ENCODE results near the gene ZBTB37. TPM values are rescaled to one million over a fixed set of nuclear protein-coding genes. Genes with fewer than 3 reads are reported as not detected.

The ZBTB37 gene
- total RNA-seq, 1 donor from 2014 or later: 7.9 TPM

- Histone ChIP-seq H3K27me3 (ENCODE audit: control insufficient read depth, insufficient read depth, low read length) (no peaks in the 10 kb centered on the region), H3K4me3 (ENCODE audit: low read depth, low read length) (no peak overlapping the region), H3K36me3 (ENCODE audit: control insufficient read depth, insufficient read depth, low read length) (peaks cover 1% of the 10 kb centered on the region)
- no peak for DNase-seq (ENCODE audit: low read depth)
- no peak for TF ChIP-seq CTCF (IDR thresholded peaks at IDR 0.05; ENCODE audit: insufficient read depth, low read length, poor library complexity, severe bottlenecking)
Measured at GRCh38 chr1:173887627-173888026, 19.4 kb downstream of the ZBTB37 start.

DNA sequence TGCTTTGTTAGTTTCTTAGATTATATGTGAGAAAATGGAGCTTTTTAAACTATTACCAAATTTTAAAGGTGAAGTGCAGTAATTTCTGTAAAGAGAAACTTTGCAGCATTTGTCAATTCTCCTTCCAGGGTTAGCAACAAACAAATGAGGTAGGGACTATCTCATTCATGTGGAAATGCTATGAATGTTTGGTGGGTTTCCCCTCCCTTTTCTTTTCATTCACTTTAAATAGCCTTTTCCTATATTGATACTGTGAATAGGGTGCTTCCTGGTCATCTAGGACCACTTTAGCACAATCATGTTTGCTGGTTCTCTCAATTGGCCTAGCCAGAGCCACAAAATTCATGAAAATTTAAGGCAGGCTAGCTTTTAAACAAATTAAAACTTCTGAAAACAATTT, 20.6 kb downstream of the ZBTB37 start:
- no peak for TF ChIP-seq CTCF (IDR thresholded peaks at IDR 0.05; ENCODE audit: insufficient read depth, low read length, poor library complexity, severe bottlenecking)
- DNase-seq (ENCODE audit: low read depth): no peak
- Histone ChIP-seq H3K36me3 (ENCODE audit: control insufficient read depth, insufficient read depth, low read length) (peaks cover 1% of the 10 kb centered on the region), H3K4me3 (ENCODE audit: low read depth, low read length) (no peak overlapping the region), H3K27me3 (ENCODE audit: control insufficient read depth, insufficient read depth, low read length) (no peaks in the 10 kb centered on the region)

DNA sequence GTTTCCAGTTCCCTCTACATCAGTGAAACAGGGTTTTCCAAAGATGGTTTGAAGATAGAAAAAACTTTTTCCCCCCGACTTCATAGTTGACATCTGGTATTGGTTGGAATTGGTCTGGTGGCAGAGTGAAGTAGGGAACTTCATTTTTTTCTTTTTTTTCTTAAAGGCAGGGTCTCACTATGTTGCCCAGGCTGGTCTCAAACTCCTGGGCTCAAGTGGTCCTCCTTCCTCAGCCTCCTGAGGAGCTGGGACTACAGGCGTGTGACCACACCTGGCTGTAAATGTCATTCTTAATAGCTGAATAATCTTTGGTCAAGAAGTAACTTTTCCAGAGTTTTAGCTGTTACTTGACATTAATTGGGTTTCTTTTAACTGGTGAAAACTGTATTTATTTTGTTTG, 21.7 kb downstream of the ZBTB37 start:
- TF ChIP-seq CTCF (IDR thresholded peaks at IDR 0.05; ENCODE audit: insufficient read depth, low read length, poor library complexity, severe bottlenecking): no peak
- Histone ChIP-seq H3K36me3 (ENCODE audit: control insufficient read depth, insufficient read depth, low read length) (peaks cover 1% of the 10 kb centered on the region), H3K27me3 (ENCODE audit: control insufficient read depth, insufficient read depth, low read length) (no peaks in the 10 kb centered on the region), H3K4me3 (ENCODE audit: low read depth, low read length) (no peak overlapping the region)
- DNase-seq (ENCODE audit: low read depth): no peak

DNA sequence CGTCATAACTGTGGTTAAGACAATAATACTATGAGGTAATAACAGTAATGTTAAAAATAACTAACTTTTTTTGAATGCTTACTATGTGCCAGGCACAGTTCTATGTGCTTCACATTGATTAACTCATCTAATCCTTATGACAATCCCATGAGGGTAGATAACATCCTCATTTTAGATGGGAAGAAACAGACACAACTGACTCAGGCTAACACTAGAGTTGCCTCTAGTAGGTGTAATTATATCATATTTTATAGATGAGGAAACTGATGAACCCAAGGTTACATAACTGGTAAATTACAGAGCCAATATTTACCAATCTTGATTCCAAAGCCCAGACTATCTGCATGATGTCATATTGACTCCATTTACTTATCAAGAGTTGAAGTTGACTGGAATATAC, 25.4 kb downstream of the ZBTB37 start:
- Histone ChIP-seq H3K36me3 (ENCODE audit: control insufficient read depth, insufficient read depth, low read length) (no peaks in the 10 kb centered on the region), H3K4me3 (ENCODE audit: low read depth, low read length) (no peak overlapping the region), H3K27me3 (ENCODE audit: control insufficient read depth, insufficient read depth, low read length) (no peaks in the 10 kb centered on the region)
- DNase-seq (ENCODE audit: low read depth): no peak
- no peak for TF ChIP-seq CTCF (IDR thresholded peaks at IDR 0.05; ENCODE audit: insufficient read depth, low read length, poor library complexity, severe bottlenecking)

- no peak for TF ChIP-seq CTCF (IDR thresholded peaks at IDR 0.05; ENCODE audit: insufficient read depth, low read length, poor library complexity, severe bottlenecking)
- H3K27me3 ChIP-seq (ENCODE audit: control insufficient read depth, insufficient read depth, low read length): no peaks in the 10 kb centered on the region
- no peak for DNase-seq (ENCODE audit: low read depth)
- H3K36me3 ChIP-seq (ENCODE audit: control insufficient read depth, insufficient read depth, low read length): no peaks in the 10 kb centered on the region
- H3K4me3 ChIP-seq (ENCODE audit: low read depth, low read length): no peak overlapping the region
Measured at GRCh38 chr1:173894189-173894588, 26.0 kb downstream of the ZBTB37 start.

DNA sequence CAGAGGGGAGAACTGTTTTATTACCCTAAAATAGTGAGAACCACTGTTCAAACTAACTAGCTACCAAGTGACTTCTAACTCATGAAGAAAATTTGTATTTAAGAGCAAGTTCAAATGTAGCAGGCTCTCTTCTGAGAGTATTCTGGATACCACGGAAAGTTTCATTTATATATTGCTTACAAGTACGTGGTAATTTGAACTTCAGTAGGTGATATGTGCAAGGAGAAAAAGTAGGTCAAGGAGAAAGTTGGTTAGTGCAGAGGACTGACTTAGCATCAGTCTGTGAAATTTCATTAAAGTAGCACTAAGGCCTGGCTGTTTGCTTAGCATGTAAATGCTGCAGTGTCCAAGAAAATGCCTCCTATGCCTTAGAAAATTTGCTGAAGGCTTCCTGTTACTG, 32.2 kb downstream of the ZBTB37 start:
- no peak for TF ChIP-seq CTCF (IDR thresholded peaks at IDR 0.05; ENCODE audit: insufficient read depth, low read length, poor library complexity, severe bottlenecking)
- H3K4me3 ChIP-seq (ENCODE audit: low read depth, low read length): no peak overlapping the region
- no peaks in the 10 kb centered on the region for H3K27me3 ChIP-seq (ENCODE audit: control insufficient read depth, insufficient read depth, low read length)
- no peaks in the 10 kb centered on the region for H3K36me3 ChIP-seq (ENCODE audit: control insufficient read depth, insufficient read depth, low read length)
- DNase-seq (ENCODE audit: low read depth): no peak

Data from kidney epithelial cell (primary cell).